A673 (cell line): ENCODE measurements around the gene RPTOR.

Source experiments
- EZH2 ChIP-seq: fragments of 200-600 bp; sonication (generic); IDR thresholded peaks from 2 replicates; pipeline ENCODE4 v1.6.1; 2017; ENCODE audit warnings: borderline replicate concordance, low read depth, mild to moderate bottlenecking, mixed read lengths, antibody characterized with exemption, low read length; ENCODE audit not compliant: poor library complexity, severe bottlenecking
- TF ChIP-seq, protein P1 (sequence below): fragments of 300-800, 200-600 bp; sonication (generic); conservative IDR thresholded peaks from 2 replicates; pipeline ENCODE4 v1.5.1; 2017; ENCODE audit warnings: low read depth, mild to moderate bottlenecking, antibody characterized with exemption, low read length, moderate library complexity, mixed read lengths

DNA sequence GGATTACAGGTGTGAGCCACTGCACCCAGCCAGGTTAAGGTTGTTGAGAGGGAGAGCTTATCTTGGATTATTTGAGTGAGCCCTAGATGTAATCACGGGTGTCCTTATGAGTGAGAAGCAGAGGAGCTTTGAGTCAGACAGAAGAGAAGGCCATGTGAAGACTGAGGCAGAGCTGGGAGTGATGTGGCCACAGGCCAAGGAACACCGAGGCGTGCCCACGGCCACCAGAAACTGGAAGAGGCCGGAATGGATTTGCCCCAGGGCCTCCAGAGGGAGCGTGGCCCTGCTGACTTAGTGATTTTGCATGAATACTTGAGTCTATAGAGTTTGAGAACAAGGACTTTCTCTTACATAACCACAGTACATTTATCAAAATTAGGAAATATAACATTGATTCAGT, 137.7 kb downstream of the RPTOR start:
- TF ChIP-seq, protein P1, sequence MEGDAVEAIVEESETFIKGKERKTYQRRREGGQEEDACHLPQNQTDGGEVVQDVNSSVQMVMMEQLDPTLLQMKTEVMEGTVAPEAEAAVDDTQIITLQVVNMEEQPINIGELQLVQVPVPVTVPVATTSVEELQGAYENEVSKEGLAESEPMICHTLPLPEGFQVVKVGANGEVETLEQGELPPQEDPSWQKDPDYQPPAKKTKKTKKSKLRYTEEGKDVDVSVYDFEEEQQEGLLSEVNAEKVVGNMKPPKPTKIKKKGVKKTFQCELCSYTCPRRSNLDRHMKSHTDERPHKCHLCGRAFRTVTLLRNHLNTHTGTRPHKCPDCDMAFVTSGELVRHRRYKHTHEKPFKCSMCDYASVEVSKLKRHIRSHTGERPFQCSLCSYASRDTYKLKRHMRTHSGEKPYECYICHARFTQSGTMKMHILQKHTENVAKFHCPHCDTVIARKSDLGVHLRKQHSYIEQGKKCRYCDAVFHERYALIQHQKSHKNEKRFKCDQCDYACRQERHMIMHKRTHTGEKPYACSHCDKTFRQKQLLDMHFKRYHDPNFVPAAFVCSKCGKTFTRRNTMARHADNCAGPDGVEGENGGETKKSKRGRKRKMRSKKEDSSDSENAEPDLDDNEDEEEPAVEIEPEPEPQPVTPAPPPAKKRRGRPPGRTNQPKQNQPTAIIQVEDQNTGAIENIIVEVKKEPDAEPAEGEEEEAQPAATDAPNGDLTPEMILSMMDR: no peak
- TF ChIP-seq EZH2: no peak
